Right lobe of liver (tissue), 6 donors: ENCODE results near the gene UBAP1L. TPM values are rescaled to one million over a fixed set of nuclear protein-coding genes. Genes with fewer than 3 reads are reported as not detected.

Source experiments
- ATAC-seq, 4 donors: fragments of 200-7000 bp; cut with Tn5 transposase; one replicate each; pipeline ENCODE4 v1.9.1; 2020; ENCODE audit warnings: mild to moderate bottlenecking in 4 of 4, moderate library complexity in 4 of 4
- DNase-seq, 3 donors: peaks; one replicate each; pipeline ENCODE4 v3.0.0-alpha.2; 2020
- H3K27ac ChIP-seq, 3 donors: fragments of 200-600 bp; one replicate each; pipeline ENCODE4 v1.8.0; 2022
- H3K27me3 ChIP-seq, 2 donors: fragments of 200-600 bp; one replicate each; pipeline ENCODE4 v1.8.0; 2022
- H3K36me3 ChIP-seq, 4 donors: fragments of 200-600 bp; sonication (generic) in 1 of 4; one replicate each; pipeline versions ENCODE4 v1.5.1 to v1.8.0; 2017 to 2022; ENCODE audit warnings: control low read depth in 1 of 4
- H3K4me1 ChIP-seq, 4 donors: fragments of 200-600 bp; sonication (generic) in 1 of 4; one replicate each; pipeline versions ENCODE4 v1.5.1 to v1.8.0; 2017 to 2022; ENCODE audit warnings: control low read depth in 1 of 4
- H3K4me3 ChIP-seq, 3 donors: fragments of 200-600 bp; one replicate each; pipeline ENCODE4 v1.8.0; 2022
- H3K9me3 ChIP-seq, 4 donors: fragments of 200-600 bp; sonication (generic) in 1 of 4; one replicate each; pipeline versions ENCODE4 v1.5.1 to v1.8.0; 2017 to 2022; ENCODE audit warnings: control low read depth in 1 of 4
- CTCF ChIP-seq, 4 donors: fragments of 200-600 bp in 3 of 4; fragments of 450-650 bp in 1 of 4; IDR thresholded peaks; one replicate each; pipeline versions ENCODE4 v1.5.1 to v1.8.0; 2016 to 2022; ENCODE audit warnings: antibody characterized with exemption in 4 of 4, mild to moderate bottlenecking in 2 of 4
- POLR2A ChIP-seq: fragments of 450-650 bp; IDR thresholded peaks from one replicate; pipeline ENCODE4 v1.6.1; 2017; ENCODE audit warnings: antibody characterized with exemption, mild to moderate bottlenecking
- WGBS: methylation state at CpG from one replicate; pipeline ENCODE4 v1.1.6; 2018; ENCODE audit warnings: low coverage, low lambda C conversion rate; ENCODE audit not compliant: insufficient coverage; ENCODE audit errors: missing lambda C conversion rate; 5-methylcytosine and 5-hydroxymethylcytosine counted together
- intact Hi-C, 2 donors: fragments of 100-400 bp; cut with DNase I; formaldehyde crosslinking; loops; one replicate each; pipeline versions ENCODE4 v1.11.2 to v1.14.1; 2022
- long read RNA-seq: library from polyadenylated mRNA; unstranded; transcript quantifications from one replicate; pipeline ENCODE4 v2.0.0, GENCODE V29; 2019
- total RNA-seq, 6 experiments: library from RNA; depleted of rRNA in 2 of 6; stranded (reverse); fragments of >200 nt in 2 of 6; fragmentation: NEBNext Ultra II Directional in 3 of 6; extraction: Animal tissue kit (Norgen Biotek cat#: 25700) in 3 of 6; gene quantifications; one replicate each; pipeline versions ENCODE4 v1.1.0 to v1.2.4, GENCODE V29; 2016 to 2023
- donor health status: DM: no; HTN: yes; CAD: no.
- donor health status: DM: no; HTN: no; CAD: no.
- donor health status: DM: no; HTN: no; CAD: no.
- donor health status: DM: no; HTN: yes; CAD: no.
- donor health status: DM: no; HTN: yes; CAD: no.

Gene UBAP1L
- 1 to 10 TPM; 1.6 to 5.9 (median 3.0) TPM for total RNA-seq
- long read RNA-seq, result 0 reads

GRCh38 chr15:65115086-65115485, at the start of gene UBAP1L:
UBAP1L (minus strand) TSS chr15:65115200; CDS start chr15:65106215, 8,985 bp downstream.
- ATAC-seq (no peak), DNase-seq (no peak)
- Histone ChIP-seq H3K36me3 (peaks cover 0 to 62% (median 21%) of the 10 kb centered on the region in 4 donors), H3K9me3 (no peaks in the 10 kb centered on the region), H3K4me3 (no peak within 1 kb of the TSS), H3K4me1 (no peaks in the 10 kb centered on the region), H3K27me3 (no peaks in the 10 kb centered on the region), H3K27ac (no peak within 1 kb of the TSS)
- TF ChIP-seq CTCF (IDR thresholded peaks at IDR 0.05) (no peak), POLR2A (no peak)
- 92% methylated on average over 2 of the region's 2 CpGs for WGBS
- intact Hi-C loops, result no loop called here

DNA sequence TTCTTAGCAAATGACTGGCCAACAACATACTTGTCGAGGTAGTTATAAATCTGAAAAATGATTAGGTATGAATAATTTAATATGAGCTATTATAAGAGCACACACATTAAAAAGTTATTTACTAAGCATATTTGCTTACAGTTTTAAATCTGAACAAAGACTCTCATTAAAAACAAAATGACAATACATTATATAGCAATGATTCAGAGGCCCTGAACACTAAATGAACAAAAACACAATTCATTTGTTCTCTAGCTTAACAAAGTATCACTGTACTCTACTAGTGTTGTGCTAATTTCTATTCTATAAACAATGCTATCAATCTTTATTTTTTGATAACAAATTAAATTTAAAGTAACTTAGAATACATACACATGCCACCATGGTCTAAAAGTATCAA, 49.1 kb upstream of the UBAP1L start:
- intact Hi-C loops, result no loop called here
- H3K36me3 ChIP-seq, result peaks cover 0 to 36% (median 15%) of the 10 kb centered on the region in 4 donors
- DNase-seq (no peak), ATAC-seq (no peak)
- no peak overlapping the region for H3K4me3 ChIP-seq
- WGBS, result 46% methylated on average over 1 of the region's 1 CpG
- peaks cover 0 to 12% (median 5%) of the 10 kb centered on the region in 4 donors for H3K4me1 ChIP-seq
- H3K27ac ChIP-seq, result no peak overlapping the region
- H3K9me3 ChIP-seq, result no peaks in the 10 kb centered on the region
- TF ChIP-seq POLR2A (no peak), CTCF (IDR thresholded peaks at IDR 0.05) (no peak)
- no peaks in the 10 kb centered on the region for H3K27me3 ChIP-seq

- Histone ChIP-seq H3K27ac (no peak overlapping the region), H3K4me1 (peaks cover 0 to 12% (median 5%) of the 10 kb centered on the region in 4 donors), H3K4me3 (no peak overlapping the region), H3K36me3 (peaks cover 2 to 45% (median 20%) of the 10 kb centered on the region in 4 donors), H3K27me3 (no peaks in the 10 kb centered on the region), H3K9me3 (no peaks in the 10 kb centered on the region)
- intact Hi-C loops, result no loop called here
- no peak for ATAC-seq
- 84% methylated on average over 4 of the region's 4 CpGs for WGBS
- TF ChIP-seq CTCF (IDR thresholded peaks at IDR 0.05), result no peak
- no peak for TF ChIP-seq POLR2A
- DNase-seq, result no peak
Observed at GRCh38 chr15:65163041-65163440, 48.0 kb upstream of the UBAP1L start.

GRCh38 chr15:65156692-65157091, 41.7 kb upstream of the UBAP1L start:
- no peak for ATAC-seq

More at GRCh38 chr15:65156692-65157091, 41.7 kb upstream of the UBAP1L start:
- 74% methylated on average over 5 of the region's 5 CpGs for WGBS
- Histone ChIP-seq H3K36me3 (peaks cover 16 to 80% (median 48%) of the 10 kb centered on the region in 4 donors), H3K4me1 (peaks cover 0 to 6% (median 3%) of the 10 kb centered on the region in 4 donors), H3K4me3 (no peak overlapping the region), H3K9me3 (no peaks in the 10 kb centered on the region), H3K27me3 (no peaks in the 10 kb centered on the region), H3K27ac (no peak overlapping the region)
- DNase-seq, result no peak
- TF ChIP-seq CTCF (IDR thresholded peaks at IDR 0.05) (no peak), POLR2A (no peak)
- intact Hi-C loops, result no loop called here
